Chondrocyte (in vitro differentiated cells): Measurements from ENCODE around the gene TCP1. TPM values are rescaled to one million over a fixed set of nuclear protein-coding genes. Genes with fewer than 3 reads are reported as not detected.

ENCODE experiments used
- DNase-seq: peaks from one replicate; pipeline ENCODE4 v3.0.0; 2021; ENCODE audit warnings: mixed read lengths, low spot score
- H3K27ac Mint-ChIP-seq: one replicate; pipeline ENCODE4 v1.8.0; 2021; ENCODE audit warnings: mild to moderate bottlenecking, moderate library complexity, mixed read lengths; ENCODE audit not compliant: unreplicated experiment
- H3K27me3 Mint-ChIP-seq: 2 replicates; pipeline ENCODE4 v1.8.0; 2021; ENCODE audit warnings: low read depth, mixed read lengths
- H3K36me3 Mint-ChIP-seq: 2 replicates; pipeline ENCODE4 v1.8.0; 2021; ENCODE audit warnings: low read depth, mixed read lengths
- H3K4me1 Mint-ChIP-seq: 2 replicates; pipeline ENCODE4 v1.8.0; 2021; ENCODE audit warnings: low read depth, mild to moderate bottlenecking, mixed read lengths
- H3K4me3 Mint-ChIP-seq: one replicate; pipeline ENCODE4 v1.8.0; 2021; ENCODE audit warnings: mild to moderate bottlenecking, moderate library complexity, mixed read lengths; ENCODE audit not compliant: unreplicated experiment
- H3K9me3 Mint-ChIP-seq: 2 replicates; pipeline ENCODE4 v1.8.0; 2021; ENCODE audit warnings: low read depth, mixed read lengths
- total RNA-seq: library from RNA; stranded (reverse); gene quantifications from 3 replicates; pipeline ENCODE4 v1.2.1, GENCODE V29; 2021
- TF ChIP-seq, protein P1 (sequence below): fragments of 200-600 bp; sonication (generic); IDR thresholded peaks from 2 replicates; pipeline ENCODE4 v1.5.0; 2021; ENCODE audit warnings: antibody characterized with exemption, mild to moderate bottlenecking, moderate library complexity

The TCP1 gene
- total RNA-seq, 1 donor from 2014 or later = 175 TPM

DNA sequence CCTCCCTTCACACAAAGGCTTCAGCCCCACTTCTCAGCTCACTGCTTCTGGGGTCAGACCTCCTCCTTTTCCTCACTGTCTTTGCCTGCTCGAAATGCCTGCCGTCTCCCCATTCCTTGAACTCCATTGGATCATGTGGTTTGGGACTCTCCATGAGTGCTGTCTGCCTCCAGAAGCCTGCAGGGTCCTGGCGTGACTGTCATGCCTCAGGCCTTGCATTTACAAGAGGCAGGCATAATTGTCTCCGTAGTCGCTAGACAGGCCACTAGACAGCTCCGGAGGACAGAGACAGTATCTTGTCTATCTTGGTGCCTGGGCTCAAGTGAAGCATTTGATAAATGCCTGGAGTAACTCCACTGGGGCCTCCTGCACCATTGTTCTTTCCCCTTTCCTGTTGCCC lies 26.0 kb upstream of the TCP1 start:
- peaks cover 4% of the 10 kb centered on the region for H3K36me3 Mint-ChIP-seq
- H3K27me3 Mint-ChIP-seq = peaks cover 13% of the 10 kb centered on the region
- DNase-seq = no peak
- no peak overlapping the region for H3K27ac Mint-ChIP-seq
- no peak overlapping the region for H3K4me3 Mint-ChIP-seq
- H3K9me3 Mint-ChIP-seq = no peaks in the 10 kb centered on the region
- TF ChIP-seq, protein P1, sequence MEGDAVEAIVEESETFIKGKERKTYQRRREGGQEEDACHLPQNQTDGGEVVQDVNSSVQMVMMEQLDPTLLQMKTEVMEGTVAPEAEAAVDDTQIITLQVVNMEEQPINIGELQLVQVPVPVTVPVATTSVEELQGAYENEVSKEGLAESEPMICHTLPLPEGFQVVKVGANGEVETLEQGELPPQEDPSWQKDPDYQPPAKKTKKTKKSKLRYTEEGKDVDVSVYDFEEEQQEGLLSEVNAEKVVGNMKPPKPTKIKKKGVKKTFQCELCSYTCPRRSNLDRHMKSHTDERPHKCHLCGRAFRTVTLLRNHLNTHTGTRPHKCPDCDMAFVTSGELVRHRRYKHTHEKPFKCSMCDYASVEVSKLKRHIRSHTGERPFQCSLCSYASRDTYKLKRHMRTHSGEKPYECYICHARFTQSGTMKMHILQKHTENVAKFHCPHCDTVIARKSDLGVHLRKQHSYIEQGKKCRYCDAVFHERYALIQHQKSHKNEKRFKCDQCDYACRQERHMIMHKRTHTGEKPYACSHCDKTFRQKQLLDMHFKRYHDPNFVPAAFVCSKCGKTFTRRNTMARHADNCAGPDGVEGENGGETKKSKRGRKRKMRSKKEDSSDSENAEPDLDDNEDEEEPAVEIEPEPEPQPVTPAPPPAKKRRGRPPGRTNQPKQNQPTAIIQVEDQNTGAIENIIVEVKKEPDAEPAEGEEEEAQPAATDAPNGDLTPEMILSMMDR = no peak
- H3K4me1 Mint-ChIP-seq = peaks cover 10% of the 10 kb centered on the region

DNA sequence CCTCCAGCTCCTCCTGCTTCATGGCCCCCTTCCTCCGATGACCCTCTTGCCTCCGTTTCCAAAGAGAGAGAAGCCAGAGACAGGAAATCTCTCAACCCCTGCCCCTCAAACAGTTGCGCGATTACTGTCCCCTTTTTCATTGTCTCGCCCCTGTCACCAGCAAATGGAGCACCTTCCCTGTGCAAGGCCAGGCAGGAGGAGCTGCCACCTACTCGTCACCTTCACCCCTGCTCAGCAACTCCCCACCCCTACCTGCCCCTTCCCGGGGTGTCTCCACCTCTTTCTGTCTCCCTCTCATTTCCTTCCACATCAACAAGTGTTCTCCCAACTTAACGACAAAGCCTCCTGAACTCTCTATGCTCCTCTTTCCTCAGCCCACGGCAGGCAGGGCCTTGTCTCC lies 24.4 kb upstream of the TCP1 start:
- DNase-seq = no peak
- Mint-ChIP-seq H3K4me1 (no peaks in the 10 kb centered on the region), H3K9me3 (no peaks in the 10 kb centered on the region), H3K27me3 (peaks cover 5% of the 10 kb centered on the region), H3K4me3 (no peak overlapping the region), H3K36me3 (peaks cover 4% of the 10 kb centered on the region), H3K27ac (no peak overlapping the region)
- TF ChIP-seq, protein P1 = no peak

DNA sequence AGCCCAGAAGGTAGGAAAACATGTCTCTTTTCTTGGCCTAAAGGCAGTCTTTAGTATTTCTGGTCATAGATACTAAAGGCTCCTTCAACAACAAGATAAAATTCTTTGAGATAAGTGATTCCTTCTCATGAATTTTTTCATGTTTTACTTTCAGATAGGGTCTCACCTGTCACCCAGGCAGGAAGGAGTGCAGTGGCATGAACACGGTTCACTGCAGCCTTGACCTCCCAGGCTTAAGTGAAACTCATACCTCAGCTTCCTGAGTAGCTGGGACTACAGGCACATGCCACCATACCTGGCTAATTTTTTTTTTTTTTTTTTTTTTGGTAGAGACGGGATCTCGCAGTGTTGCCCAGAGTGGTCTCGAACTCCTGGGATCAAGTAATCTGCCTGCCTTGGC lies 19.7 kb upstream of the TCP1 start:
- Mint-ChIP-seq H3K4me1 (no peaks in the 10 kb centered on the region), H3K27me3 (no peaks in the 10 kb centered on the region), H3K27ac (no peak overlapping the region), H3K36me3 (peaks cover 3% of the 10 kb centered on the region), H3K4me3 (no peak overlapping the region), H3K9me3 (no peaks in the 10 kb centered on the region)
- TF ChIP-seq, protein P1 = no peak
- no peak for DNase-seq

DNA sequence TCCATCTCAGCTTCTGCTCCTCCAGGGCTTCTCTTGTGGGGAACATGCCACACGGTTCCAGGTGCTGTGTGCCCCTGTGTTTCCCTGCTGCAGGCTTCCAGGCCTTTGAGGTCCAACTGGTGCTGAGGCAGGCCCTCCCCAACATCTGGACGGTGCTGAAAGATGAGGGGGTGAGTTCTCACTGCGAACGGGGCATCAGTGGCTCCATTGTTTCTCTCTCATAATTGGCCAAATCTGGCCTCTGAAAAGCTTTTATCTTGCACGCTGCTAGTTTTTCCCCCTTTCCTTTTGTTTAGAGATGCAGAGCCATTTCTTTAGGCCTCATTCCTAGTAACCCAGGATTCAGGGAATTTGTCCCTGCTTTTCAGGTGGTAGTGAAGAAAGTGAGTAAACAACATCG lies 19.2 kb upstream of the TCP1 start:
- DNase-seq = no peak
- H3K9me3 Mint-ChIP-seq = no peaks in the 10 kb centered on the region
- H3K4me3 Mint-ChIP-seq = no peak overlapping the region
- no peaks in the 10 kb centered on the region for H3K36me3 Mint-ChIP-seq
- no peaks in the 10 kb centered on the region for H3K4me1 Mint-ChIP-seq
- TF ChIP-seq, protein P1 = no peak
- H3K27ac Mint-ChIP-seq = no peak overlapping the region
- no peaks in the 10 kb centered on the region for H3K27me3 Mint-ChIP-seq

DNA sequence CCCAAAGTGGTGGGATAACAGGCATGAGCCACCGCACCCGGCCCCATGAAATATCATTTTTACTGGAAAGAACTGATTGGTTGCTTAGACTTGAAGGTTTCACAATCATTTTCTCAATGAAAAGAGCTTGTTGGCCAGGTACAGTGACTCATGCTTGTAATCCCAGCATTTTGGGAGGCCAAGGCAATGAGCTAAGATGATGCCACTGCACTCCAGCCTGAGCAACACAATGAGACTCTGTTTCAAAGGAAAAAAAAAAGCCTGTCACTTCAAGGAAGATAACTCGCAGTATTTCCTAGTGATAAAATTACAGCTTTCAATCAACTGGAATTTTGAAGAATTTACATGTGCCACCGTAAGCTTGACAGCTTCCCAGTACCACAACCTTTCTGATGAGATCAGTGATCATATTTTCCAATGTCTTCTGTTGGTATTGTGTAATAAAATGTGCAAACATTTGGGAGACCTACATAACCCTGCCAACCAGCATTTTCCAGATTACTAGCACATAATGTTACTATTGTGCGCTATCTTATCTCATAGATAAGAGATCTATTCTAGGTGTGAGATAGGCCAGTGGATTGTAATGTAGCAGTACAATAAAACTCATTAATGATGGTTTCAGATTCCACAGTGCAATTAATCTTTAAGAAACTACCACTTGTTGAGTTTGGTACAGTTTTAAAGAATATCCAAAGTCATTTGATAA lies 17.9 kb upstream of the TCP1 start:
- no peak overlapping the region for H3K4me3 Mint-ChIP-seq
- no peaks in the 10 kb centered on the region for H3K36me3 Mint-ChIP-seq
- TF ChIP-seq, protein P1 = no peak
- no peak for DNase-seq
- H3K27ac Mint-ChIP-seq = no peak overlapping the region
- no peaks in the 10 kb centered on the region for H3K27me3 Mint-ChIP-seq
- no peaks in the 10 kb centered on the region for H3K4me1 Mint-ChIP-seq
- no peaks in the 10 kb centered on the region for H3K9me3 Mint-ChIP-seq
